GM18951 (cell line): ENCODE data around the gene METTL1.

Experiments used
- POLR2A ChIP-seq: IDR thresholded peaks from 4 replicates; pipeline ENCODE4 v1.6.1; 2011; ENCODE audit warnings: mild to moderate bottlenecking; ENCODE audit not compliant: insufficient read length, insufficient read depth; ENCODE audit errors: extremely low read depth
- in situ Hi-C: fragments of 300-500 bp; cut with MboI; formaldehyde crosslinking; loops from one replicate; pipeline ENCODE4 v1.12.0; 2022; ENCODE audit warnings: low sequenced_read_pairs, mixed read lengths, inconsistent platforms; ENCODE audit not compliant: unreplicated experiment

Gene METTL1

GRCh38 chr12:57810450-57810849 lies 38.5 kb upstream of the METTL1 start:
- in situ Hi-C loops: no loop called here
- no peak for TF ChIP-seq POLR2A

DNA sequence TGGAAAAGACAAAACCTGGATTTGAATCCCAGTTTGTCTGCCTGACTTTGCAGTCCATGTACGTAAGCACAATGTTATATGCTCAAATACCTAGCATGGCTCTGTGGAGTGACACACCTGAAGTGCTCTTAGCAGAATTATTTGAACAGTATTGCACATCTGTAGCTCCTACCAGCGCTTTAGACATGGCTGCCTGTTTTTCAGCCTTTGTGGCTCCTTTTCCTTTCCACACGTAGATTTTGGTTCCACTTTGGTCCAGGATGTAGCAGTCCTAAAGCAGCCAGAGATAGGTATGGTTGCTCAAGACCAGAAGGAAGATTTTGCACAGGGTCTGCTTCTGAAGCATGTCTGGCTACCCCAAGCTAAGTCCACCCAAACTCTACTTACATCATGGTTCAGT lies 37.5 kb upstream of the METTL1 start:
- in situ Hi-C loops: no loop called here
- no peak for TF ChIP-seq POLR2A

DNA sequence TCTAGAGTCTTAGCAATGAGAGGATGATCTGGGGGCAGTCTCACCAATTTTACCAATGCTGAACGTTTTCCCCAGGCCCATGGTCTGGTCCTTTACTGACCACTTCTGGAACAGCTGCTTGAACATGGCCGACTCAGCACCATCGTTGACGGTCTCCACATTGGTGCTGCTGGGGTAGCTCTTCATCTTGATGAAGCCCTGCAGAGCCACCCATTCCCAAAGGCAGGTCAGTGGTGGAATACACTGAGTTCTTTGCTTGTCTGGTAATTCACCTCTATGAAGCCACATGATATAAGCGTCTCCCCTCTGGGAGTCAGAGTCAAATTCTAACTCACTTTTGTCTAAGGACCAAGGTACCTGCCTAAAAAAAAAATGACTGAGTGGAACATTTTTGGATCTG lies 36.4 kb upstream of the METTL1 start:
- no peak for TF ChIP-seq POLR2A
- in situ Hi-C loops: no loop called here

GRCh38 chr12:57807285-57807684 lies 35.4 kb upstream of the METTL1 start:
- in situ Hi-C loops: no loop called here
- TF ChIP-seq POLR2A: no peak

DNA sequence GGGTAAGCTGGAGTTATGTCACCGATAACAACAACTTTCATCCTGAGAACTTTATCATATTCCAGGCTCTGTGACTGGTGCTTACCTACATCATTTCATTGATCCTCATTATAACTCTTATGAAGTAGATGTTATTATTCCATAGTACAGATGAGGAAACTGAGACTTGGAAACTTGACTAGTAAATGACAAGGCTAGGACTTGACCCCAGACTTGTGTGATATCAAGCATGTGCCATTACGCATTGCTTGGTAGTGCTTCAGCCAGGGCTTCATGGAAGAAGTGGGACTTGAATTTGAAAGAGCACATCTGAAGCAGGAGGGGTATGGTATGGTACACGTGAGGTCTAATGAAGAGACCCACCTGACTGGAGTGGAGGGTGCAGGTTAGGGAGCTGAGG lies 34.8 kb upstream of the METTL1 start:
- in situ Hi-C loops: no loop called here
- no peak for TF ChIP-seq POLR2A

DNA sequence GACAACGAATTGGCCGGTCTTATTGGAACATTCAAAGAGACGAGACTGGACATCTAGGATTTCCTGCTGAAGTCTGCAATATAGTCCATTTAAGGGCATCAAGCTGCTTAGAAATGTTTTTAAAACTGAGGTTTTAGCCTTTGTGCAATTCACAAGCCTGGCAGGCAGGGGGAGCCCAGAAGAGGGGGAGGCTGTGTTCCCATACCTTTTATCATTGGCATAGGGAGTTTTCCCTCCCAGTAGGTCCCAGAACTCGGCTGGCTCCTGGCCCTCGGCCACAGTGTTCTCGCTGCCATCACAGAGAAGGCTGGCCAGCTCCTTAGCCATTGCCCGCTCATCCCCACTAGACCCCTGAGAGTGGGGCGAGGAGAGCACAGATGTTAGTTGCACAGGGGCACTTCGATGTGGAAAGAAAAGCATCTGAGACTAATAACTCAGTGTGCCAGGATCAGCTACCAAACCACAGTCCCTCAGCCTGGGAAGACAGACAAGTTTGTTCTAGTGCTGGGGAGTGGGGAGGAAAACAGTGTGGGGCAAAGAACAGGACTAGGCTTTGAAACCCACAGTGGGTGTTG lies 31.5 kb upstream of the METTL1 start:
- TF ChIP-seq POLR2A: no peak
- in situ Hi-C loops: no loop called here

- in situ Hi-C loops: no loop called here
Observed at GRCh38 chr12:57802607-57803006, 30.7 kb upstream of the METTL1 start.

DNA sequence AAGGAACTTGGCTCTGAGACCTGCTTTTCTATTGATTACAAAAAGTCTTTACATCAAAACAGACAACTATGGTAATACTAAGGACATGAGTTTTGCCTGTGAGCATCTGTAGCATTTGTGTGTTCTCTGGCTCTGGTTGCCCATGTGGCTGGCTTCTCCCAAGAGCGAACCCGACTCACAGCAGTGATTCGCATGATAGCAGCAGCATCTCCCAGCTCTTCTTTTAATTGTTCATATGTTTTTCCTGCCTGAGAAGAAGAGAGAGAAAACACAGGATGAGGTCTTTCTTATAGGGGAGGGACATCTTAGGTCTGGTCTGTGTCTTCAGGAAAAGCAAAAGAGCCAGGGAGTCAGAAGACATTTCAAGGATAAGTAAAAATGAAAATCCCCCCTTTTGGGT lies 29.1 kb upstream of the METTL1 start:
- no peak for TF ChIP-seq POLR2A
- in situ Hi-C loops: no loop called here

More at GRCh38 chr12:57802607-57803006, 30.7 kb upstream of the METTL1 start:
- no peak for TF ChIP-seq POLR2A

GRCh38 chr12:57797933-57798332 lies 26.0 kb upstream of the METTL1 start:
- no peak for TF ChIP-seq POLR2A
- in situ Hi-C loops: no loop called here

DNA sequence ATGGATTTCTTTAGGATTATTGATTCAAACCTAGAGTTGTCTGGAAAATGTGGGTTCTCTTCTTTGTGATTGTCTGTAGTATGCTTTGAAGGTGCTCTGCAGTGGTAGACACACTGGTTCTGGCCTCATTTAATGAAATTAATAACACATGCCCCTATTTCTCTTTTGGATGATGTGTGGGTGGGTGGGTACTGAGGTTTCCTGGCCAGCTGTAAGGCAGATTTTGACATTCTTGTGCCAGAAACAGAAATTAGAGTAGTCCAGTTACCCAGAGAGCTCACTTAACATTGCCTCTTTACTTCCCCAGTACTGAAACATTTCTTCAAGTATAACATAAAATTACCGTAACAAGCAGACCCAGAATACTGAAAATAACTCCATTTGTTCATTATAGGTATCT lies 25.1 kb upstream of the METTL1 start:
- in situ Hi-C loops: no loop called here

DNA sequence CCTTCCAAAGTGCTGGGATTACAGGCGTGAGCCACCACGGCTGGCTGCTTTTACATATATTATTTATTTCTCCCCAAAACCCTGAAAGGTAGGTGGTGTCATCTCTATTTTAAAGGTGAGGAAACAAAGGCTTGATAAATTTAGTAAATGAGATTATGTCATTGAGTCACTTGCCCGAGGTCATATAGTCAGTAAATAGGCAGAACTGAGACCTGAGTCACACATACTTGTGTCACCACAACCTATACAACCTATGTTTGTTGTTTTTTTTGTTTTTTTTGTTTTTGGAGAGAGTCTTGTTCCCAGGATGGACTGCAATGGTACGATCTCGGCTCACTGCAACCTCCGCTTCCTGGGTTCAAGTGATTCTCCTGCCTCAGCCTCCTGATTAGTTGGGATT lies 23.4 kb upstream of the METTL1 start:
- TF ChIP-seq POLR2A: no peak
- in situ Hi-C loops: no loop called here

More for the DNA sequence above, 25.1 kb upstream of the METTL1 start:
- no peak for TF ChIP-seq POLR2A

DNA sequence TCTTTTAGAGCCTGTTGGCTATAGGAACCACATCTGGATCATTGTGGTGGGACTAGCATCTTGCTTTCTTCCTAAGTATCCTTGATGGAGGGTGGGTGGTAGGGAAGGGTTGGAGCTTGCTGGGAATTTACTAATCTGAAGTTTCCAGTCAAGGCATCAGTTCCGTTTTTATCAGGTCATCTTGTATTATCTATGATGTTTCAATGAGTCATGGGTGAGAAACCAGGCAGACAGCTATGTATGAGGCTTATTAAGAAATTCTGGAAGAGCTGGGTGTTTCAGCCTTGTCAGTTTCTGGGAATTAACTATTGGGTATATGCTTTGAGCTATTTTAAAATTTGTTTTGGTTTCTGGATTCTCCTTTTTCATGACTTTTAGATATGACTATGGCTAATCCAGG lies 22.0 kb upstream of the METTL1 start:
- TF ChIP-seq POLR2A: no peak
- in situ Hi-C loops: no loop called here

GRCh38 chr12:57783861-57784260 lies 12.0 kb upstream of the METTL1 start:
- TF ChIP-seq POLR2A: no peak
- in situ Hi-C loops: no loop called here

- in situ Hi-C loops: no loop called here
- TF ChIP-seq POLR2A: no peak
Observed at GRCh38 chr12:57783466-57783801, 11.5 kb upstream of the METTL1 start.
